Measurements from ENCODE around the gene ME3. TPM values are rescaled to one million over a fixed set of nuclear protein-coding genes. Genes with fewer than 3 reads are reported as not detected.

ME3 gene
- total RNA-seq, 1 donor from 2014 or later, result 1.3 TPM

DNA sequence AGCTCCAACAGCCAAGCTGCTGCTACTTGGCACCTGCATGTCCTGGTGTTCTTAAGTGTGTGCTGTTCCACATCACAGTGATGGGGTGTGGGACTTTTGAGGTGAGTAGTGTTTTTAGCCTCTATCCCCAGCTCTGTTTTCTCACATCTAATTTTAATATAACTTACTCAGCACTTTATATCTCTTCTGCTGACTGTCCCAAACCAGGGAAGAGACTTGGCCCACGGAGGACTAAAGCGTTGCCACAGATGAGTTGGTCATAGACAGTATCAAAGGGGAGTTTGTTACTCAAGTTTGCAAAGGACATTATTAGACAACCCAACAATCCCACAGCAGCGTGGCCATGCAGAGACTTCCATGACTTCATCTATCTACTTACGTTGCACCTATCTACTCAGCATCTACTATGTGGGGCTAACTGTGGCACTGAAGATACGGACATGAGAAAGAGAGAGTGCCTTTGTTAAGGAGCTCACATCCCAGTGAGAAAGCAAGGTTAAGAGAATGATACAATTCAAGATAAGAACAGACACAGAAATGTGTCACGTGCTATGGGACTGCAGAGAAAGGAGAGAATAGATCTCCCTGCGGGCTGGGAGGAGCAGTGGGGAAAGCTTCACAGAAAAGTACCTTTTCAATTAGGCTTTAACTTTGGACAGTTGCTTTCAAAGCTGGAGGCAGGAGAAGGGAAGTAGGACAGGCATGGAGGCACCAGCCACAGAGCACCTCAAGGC, 82.4 kb downstream of the ME3 start:
- POLR2A ChIA-PET, result no interaction called here
- ATAC-seq (ENCODE audit: low read depth), result no peak
- CTCF ChIA-PET, result interaction anchor here (2.2 kb wide), 1 partner anchor 18 kb away, joined by 6 read pairs; no protein-coding TSS in a partner anchor
- TF ChIP-seq, protein P1, sequence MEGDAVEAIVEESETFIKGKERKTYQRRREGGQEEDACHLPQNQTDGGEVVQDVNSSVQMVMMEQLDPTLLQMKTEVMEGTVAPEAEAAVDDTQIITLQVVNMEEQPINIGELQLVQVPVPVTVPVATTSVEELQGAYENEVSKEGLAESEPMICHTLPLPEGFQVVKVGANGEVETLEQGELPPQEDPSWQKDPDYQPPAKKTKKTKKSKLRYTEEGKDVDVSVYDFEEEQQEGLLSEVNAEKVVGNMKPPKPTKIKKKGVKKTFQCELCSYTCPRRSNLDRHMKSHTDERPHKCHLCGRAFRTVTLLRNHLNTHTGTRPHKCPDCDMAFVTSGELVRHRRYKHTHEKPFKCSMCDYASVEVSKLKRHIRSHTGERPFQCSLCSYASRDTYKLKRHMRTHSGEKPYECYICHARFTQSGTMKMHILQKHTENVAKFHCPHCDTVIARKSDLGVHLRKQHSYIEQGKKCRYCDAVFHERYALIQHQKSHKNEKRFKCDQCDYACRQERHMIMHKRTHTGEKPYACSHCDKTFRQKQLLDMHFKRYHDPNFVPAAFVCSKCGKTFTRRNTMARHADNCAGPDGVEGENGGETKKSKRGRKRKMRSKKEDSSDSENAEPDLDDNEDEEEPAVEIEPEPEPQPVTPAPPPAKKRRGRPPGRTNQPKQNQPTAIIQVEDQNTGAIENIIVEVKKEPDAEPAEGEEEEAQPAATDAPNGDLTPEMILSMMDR (IDR thresholded peaks at IDR 0.05), result no peak
- no peaks in the 10 kb centered on the region for H3K9me3 Mint-ChIP-seq
- no peaks in the 10 kb centered on the region for H3K27me3 Mint-ChIP-seq
- peaks cover 11% of the 10 kb centered on the region for H3K4me1 Mint-ChIP-seq
- H3K36me3 Mint-ChIP-seq (ENCODE audit: low read depth), result no peaks in the 10 kb centered on the region
- intact Hi-C loops (cut with micrococcal nuclease), result no loop called here
- no peak for DNase-seq
- no peak overlapping the region for H3K27ac Mint-ChIP-seq
- H3K4me3 Mint-ChIP-seq, result no peak overlapping the region

DNA sequence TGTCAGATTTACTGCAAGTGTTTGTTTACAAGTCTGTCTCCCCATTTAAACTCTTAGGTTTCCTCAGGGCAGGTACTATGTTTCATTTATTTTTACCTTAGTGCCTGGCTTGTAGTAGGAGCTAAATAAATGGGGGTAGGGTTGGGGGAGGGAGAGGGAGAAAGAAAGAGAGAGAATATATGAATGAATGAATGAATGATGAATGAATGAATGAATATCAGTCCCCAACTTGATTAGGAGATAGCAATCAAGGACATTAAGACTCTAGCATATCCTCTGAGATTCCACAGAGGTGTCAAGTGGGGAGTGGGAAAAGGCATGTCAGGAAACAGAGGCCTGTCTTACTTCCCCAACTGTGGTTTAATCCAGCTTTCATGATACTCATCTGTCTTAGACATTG, 83.2 kb downstream of the ME3 start:
- DNase-seq (no peak), ATAC-seq (ENCODE audit: low read depth) (no peak)
- H3K9me3 Mint-ChIP-seq, result no peaks in the 10 kb centered on the region
- intact Hi-C loops (cut with micrococcal nuclease), result no loop called here
- no peak overlapping the region for H3K27ac Mint-ChIP-seq
- H3K4me3 Mint-ChIP-seq, result no peak overlapping the region
- TF ChIP-seq, protein P1 (IDR thresholded peaks at IDR 0.05), result no peak
- no peaks in the 10 kb centered on the region for H3K36me3 Mint-ChIP-seq (ENCODE audit: low read depth)
- ChIA-PET CTCF (interaction anchor here (2.2 kb wide), 1 partner anchor 19 kb away, joined by 6 read pairs; no protein-coding TSS in a partner anchor), POLR2A (no interaction called here)
- peaks cover 11% of the 10 kb centered on the region for H3K4me1 Mint-ChIP-seq
- no peaks in the 10 kb centered on the region for H3K27me3 Mint-ChIP-seq

DNA sequence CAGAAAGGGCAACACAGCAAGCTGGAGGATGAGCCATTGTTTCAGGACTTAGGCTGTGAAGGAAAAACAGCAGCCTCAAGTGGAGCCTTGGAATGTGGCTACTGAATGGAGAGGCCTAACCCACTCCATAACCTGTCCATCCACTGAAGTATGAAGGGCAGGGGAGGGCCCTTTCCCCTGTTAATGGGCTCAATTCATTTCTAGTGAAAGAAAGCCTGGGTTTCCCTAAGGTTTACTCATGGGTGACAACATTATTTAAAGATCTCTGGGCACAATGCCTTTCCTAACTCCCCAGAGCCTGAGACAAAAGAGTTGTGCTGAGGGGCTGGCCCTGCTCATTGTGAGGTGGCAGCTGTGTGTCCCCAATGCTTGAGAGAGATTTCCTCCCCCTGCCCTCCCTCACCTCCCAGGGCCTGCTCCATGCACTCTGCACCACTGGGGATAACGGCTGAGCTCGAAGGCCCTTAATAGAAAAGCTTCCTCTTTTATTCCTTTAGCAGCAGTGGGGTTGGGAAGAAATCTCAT, 83.8 kb downstream of the ME3 start:
- TF ChIP-seq, protein P1 (IDR thresholded peaks at IDR 0.05), result no peak
- Mint-ChIP-seq H3K27ac (no peak overlapping the region), H3K4me1 (peaks cover 11% of the 10 kb centered on the region), H3K36me3 (ENCODE audit: low read depth) (no peaks in the 10 kb centered on the region), H3K4me3 (no peak overlapping the region), H3K9me3 (no peaks in the 10 kb centered on the region), H3K27me3 (no peaks in the 10 kb centered on the region)
- ChIA-PET CTCF (interaction anchor here (2.2 kb wide), 1 partner anchor 20 kb away, joined by 6 read pairs; no protein-coding TSS in a partner anchor), POLR2A (no interaction called here)
- DNase-seq (no peak), ATAC-seq (ENCODE audit: low read depth) (no peak)
- intact Hi-C loops (cut with micrococcal nuclease), result no loop called here

DNA sequence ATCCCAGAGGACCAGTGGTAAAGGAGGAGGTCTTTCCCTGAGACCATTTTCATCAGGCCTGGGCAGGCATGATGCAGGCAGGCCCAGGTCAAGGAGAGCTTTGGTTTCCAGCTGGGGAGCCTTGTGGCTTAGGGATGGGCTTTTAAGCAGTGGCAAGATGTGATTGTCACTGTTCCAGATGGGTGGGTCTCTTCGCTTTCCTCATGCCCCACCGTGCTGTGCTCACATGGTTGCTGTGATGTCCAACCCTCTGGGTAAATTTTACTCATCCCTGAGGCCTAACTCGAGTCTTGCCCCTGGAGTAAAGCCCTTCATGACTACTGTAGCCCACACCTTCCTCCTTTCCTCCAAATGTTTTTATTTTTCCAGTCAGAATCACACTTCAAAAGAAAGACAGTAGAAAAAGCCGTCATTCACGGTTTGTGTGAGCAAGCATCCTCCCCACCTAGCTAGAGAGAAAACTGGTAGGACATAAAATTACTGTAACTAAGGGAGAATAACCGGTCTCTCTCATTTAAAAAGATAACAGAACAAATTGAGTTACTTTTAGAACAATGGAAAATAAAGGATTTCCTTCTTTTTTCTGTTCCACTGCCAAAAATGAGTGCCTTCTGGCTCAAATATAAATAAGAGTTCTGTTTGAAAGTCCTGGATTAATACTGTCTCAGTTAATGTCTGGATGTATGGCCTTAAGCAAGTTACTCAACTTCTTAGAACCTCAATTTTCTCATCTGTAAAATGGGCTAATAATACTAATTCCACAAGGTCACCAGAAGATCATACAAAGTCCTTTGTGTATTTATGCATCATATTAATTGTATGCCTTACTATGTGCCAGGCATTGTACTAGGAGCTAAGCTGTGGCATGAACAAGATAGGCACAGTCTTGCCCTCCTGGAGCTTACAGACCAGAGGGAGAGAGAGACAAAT, 84.9 kb downstream of the ME3 start:
- CTCF ChIA-PET, result interaction anchor here (2.2 kb wide), 1 partner anchor 21 kb away, joined by 6 read pairs; no protein-coding TSS in a partner anchor

More for the DNA sequence above, 84.9 kb downstream of the ME3 start:
- Mint-ChIP-seq H3K27ac (no peak overlapping the region), H3K4me1 (peaks cover 3% of the 10 kb centered on the region), H3K9me3 (no peaks in the 10 kb centered on the region), H3K27me3 (no peaks in the 10 kb centered on the region), H3K36me3 (ENCODE audit: low read depth) (no peaks in the 10 kb centered on the region), H3K4me3 (no peak overlapping the region)
- intact Hi-C loops (cut with micrococcal nuclease), result no loop called here
- ATAC-seq (ENCODE audit: low read depth) (no peak), DNase-seq (no peak)
- POLR2A ChIA-PET, result no interaction called here
- TF ChIP-seq, protein P1 (IDR thresholded peaks at IDR 0.05), result no peak

Data from activated B cell treated with CpG ODN at 0.5 μM for 24 hours (primary cell).